ENCODE results near the gene TSPEAR.
"Not testable (repeated sequence)": the region's sequence is repeated elsewhere in the genome, so short reads cannot be mapped to it uniquely, and the experiment has no call there.

DNA sequence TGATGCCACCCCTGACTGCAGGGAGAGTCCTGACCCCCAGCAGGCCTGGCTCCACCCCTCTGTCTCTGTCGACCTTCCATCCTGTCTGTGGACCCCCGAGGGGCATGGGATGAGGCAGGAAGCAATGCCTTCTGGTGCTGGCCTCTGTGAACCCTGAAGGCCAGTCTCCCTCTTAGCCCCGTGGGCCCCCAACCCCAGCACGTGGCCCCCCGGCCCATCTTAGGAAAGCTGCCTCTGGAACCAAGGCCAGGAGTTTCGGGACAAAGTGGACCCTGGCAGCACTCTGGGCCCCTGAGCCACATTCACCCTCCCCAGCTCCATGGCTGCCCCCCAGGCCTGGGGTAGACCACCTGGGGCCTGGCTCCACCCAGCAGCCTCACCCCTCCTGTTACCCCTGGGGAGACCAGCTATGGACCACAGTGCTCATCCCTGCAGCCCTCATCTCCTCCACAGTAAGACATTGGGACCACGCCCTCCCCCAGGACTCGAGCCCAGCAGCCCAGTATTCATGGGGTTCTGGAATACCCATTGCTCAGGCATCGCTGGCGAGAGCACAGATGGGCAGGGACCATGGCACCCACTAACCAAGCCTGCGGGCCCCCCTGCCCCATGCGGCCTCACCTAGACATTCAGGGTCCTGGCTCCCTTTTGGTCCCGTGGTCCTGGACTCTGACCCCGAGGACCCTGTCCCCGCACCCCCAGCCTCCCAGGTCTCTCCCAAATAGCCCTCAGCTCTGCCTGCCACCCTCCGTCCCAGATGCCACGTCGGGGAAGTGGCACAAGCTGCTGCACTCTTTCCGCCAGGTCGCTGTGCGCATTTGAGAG is 72.7 kb downstream of the TSPEAR start:
- TF ChIP-seq, protein P1, sequence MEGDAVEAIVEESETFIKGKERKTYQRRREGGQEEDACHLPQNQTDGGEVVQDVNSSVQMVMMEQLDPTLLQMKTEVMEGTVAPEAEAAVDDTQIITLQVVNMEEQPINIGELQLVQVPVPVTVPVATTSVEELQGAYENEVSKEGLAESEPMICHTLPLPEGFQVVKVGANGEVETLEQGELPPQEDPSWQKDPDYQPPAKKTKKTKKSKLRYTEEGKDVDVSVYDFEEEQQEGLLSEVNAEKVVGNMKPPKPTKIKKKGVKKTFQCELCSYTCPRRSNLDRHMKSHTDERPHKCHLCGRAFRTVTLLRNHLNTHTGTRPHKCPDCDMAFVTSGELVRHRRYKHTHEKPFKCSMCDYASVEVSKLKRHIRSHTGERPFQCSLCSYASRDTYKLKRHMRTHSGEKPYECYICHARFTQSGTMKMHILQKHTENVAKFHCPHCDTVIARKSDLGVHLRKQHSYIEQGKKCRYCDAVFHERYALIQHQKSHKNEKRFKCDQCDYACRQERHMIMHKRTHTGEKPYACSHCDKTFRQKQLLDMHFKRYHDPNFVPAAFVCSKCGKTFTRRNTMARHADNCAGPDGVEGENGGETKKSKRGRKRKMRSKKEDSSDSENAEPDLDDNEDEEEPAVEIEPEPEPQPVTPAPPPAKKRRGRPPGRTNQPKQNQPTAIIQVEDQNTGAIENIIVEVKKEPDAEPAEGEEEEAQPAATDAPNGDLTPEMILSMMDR (IDR thresholded peaks at IDR 0.05): not testable (repeated sequence)
- not testable (repeated sequence) for TF ChIP-seq POLR2A (IDR thresholded peaks at IDR 0.05)
